ENCODE results near the gene FLYWCH2.
A peak's percentile ranks its signal among the peaks of the same experiment; 100 is the strongest.
"Not testable (repeated sequence)": the region's sequence is repeated elsewhere in the genome, so short reads cannot be mapped to it uniquely, and the experiment has no call there.

The FLYWCH2 gene

GRCh38 chr16:2881783-2882649, 999 bp upstream of the FLYWCH2 start:
- no peak for DNase-seq (ENCODE audit: low read depth, low spot score)

- no peak for DNase-seq (ENCODE audit: low read depth, low spot score)
Observed at GRCh38 chr16:2883458-2883908, 468 bp downstream of the FLYWCH2 start.

- DNase-seq (ENCODE audit: low read depth, low spot score) = no peak
Observed at GRCh38 chr16:2884041-2884451, 1.0 kb downstream of the FLYWCH2 start.

- no peak for DNase-seq (ENCODE audit: low read depth, low spot score)
Observed at GRCh38 chr16:2894231-2894630, 11.2 kb downstream of the FLYWCH2 start.

GRCh38 chr16:2895813-2896212, 12.8 kb downstream of the FLYWCH2 start:
- DNase-seq (ENCODE audit: low read depth, low spot score) = no peak

GRCh38 chr16:2896480-2897010, 13.5 kb downstream of the FLYWCH2 start:
- DNase-seq (ENCODE audit: low read depth, low spot score) = no peak

- DNase-seq (ENCODE audit: low read depth, low spot score) = no peak
Observed at GRCh38 chr16:2897110-2897509, 14.1 kb downstream of the FLYWCH2 start.

- DNase-seq (ENCODE audit: low read depth, low spot score) = no peak
Observed at GRCh38 chr16:2898831-2899563, 16.0 kb downstream of the FLYWCH2 start.

- no peak for DNase-seq (ENCODE audit: low read depth, low spot score)
Observed at GRCh38 chr16:2899564-2900072, 16.6 kb downstream of the FLYWCH2 start.

GRCh38 chr16:2900526-2901075, 17.6 kb downstream of the FLYWCH2 start:
- DNase-seq (ENCODE audit: low read depth, low spot score) = no peak

- no peak for DNase-seq (ENCODE audit: low read depth, low spot score)
Observed at GRCh38 chr16:2902337-2903130, 19.5 kb downstream of the FLYWCH2 start.

GRCh38 chr16:2904100-2904921, 21.3 kb downstream of the FLYWCH2 start:
- peak; percentile 35 for DNase-seq (ENCODE audit: low read depth, low spot score)

- DNase-seq (ENCODE audit: low read depth, low spot score) = no peak
Observed at GRCh38 chr16:2904922-2905240, 21.9 kb downstream of the FLYWCH2 start.

GRCh38 chr16:2905241-2905987, 22.4 kb downstream of the FLYWCH2 start:
- peak; percentile 82 for DNase-seq (ENCODE audit: low read depth, low spot score)

GRCh38 chr16:2905988-2906387, 23.0 kb downstream of the FLYWCH2 start:
- no peak for DNase-seq (ENCODE audit: low read depth, low spot score)

GRCh38 chr16:2907084-2907753, 24.2 kb downstream of the FLYWCH2 start:
- not testable (repeated sequence) for DNase-seq (ENCODE audit: low read depth, low spot score)

- DNase-seq (ENCODE audit: low read depth, low spot score) = no peak
Observed at GRCh38 chr16:2910441-2910969, 27.5 kb downstream of the FLYWCH2 start.

- peak; percentile 98 for DNase-seq (ENCODE audit: low read depth, low spot score)
Observed at GRCh38 chr16:2911638-2912329, 28.8 kb downstream of the FLYWCH2 start, which contains the start of gene FLYWCH1. TSS of gene FLYWCH1 (plus strand) at chr16:2911931. CDS start at chr16:2929686, 17,755 bp downstream.
